ENCODE results near the gene CD59.

DNA sequence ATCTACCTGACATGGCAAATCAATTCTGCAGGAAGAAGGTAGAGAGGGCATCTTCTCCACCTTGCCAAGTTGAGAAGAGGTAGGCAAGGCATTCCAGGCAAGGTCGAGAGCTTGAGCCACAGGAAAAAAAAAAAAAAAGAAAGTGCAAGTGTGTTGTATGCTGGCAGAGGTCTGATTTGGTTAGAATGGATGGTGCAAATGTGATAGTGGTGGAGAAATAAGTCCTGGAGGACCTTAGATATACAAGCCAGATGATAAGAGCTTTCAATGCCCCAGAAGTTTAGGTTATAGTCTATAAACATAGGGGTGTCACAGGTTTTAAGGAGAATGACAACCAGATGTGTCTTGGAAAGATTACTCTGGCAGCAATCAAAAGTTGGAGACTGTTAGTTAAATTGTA is 36.6 kb upstream of the CD59 start:
- TF ChIP-seq, protein P1, sequence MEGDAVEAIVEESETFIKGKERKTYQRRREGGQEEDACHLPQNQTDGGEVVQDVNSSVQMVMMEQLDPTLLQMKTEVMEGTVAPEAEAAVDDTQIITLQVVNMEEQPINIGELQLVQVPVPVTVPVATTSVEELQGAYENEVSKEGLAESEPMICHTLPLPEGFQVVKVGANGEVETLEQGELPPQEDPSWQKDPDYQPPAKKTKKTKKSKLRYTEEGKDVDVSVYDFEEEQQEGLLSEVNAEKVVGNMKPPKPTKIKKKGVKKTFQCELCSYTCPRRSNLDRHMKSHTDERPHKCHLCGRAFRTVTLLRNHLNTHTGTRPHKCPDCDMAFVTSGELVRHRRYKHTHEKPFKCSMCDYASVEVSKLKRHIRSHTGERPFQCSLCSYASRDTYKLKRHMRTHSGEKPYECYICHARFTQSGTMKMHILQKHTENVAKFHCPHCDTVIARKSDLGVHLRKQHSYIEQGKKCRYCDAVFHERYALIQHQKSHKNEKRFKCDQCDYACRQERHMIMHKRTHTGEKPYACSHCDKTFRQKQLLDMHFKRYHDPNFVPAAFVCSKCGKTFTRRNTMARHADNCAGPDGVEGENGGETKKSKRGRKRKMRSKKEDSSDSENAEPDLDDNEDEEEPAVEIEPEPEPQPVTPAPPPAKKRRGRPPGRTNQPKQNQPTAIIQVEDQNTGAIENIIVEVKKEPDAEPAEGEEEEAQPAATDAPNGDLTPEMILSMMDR (IDR thresholded peaks at IDR 0.05 in 4 of 5, conservative IDR thresholded peaks at IDR 0.05 in 1 of 5), result no peak
- no peak for TF ChIP-seq POLR2A (IDR thresholded peaks at IDR 0.05)
